Fibroblast of skin of right quadriceps (primary cell): ENCODE results near the gene CPN2.

Experiments used
- DNase-seq: peaks from one replicate; pipeline ENCODE4 v3.0.0-alpha.2; 2013

The CPN2 gene

DNA sequence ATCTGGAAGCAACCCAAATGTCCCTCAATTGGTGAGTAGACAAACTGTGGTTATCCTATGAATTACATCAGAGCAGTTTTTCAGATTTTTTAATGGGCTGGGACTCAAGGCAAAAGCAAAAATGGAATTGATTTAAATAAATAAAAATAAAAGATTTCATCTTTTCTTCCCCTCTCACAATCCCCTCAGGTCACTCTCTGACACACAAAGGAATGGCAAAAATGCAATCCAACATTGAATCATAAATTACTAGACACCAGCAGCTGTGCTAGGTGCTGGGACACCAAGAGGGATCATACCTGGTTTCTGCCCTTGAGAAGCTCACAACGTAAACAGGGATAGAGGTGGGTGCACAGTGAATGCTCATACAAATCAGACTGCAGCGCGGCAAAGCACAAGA lies 58.8 kb downstream of the CPN2 start:
- DNase-seq, result no peak
